ENCODE measurements around the gene MFF.

- TF ChIP-seq CTCF (IDR thresholded peaks at IDR 0.05 in 2 of 3, conservative IDR thresholded peaks at IDR 0.05 in 1 of 3; ENCODE audit: borderline replicate concordance in 1 of 3, insufficient read depth in 1 of 3, low read depth in 2 of 3, low read length in 2 of 3) (no peak), JUND (IDR thresholded peaks at IDR 0.05) (no peak), CEBPB (IDR thresholded peaks at IDR 0.05; ENCODE audit: low read depth) (no peak), EZH2 (IDR thresholded peaks at IDR 0.05) (no peak), SIN3A (IDR thresholded peaks at IDR 0.05; ENCODE audit: low read depth) (no peak), MAX (IDR thresholded peaks at IDR 0.05) (no peak), POLR2A (IDR thresholded peaks at IDR 0.05; ENCODE audit: borderline replicate concordance, extremely low read depth, insufficient read depth, insufficient read length) (no peak)
These were observed 35.3 kb downstream of the MFF start for GRCh38 chr2:227360351-227360750.

Data from HCT116 (cell line).